Colonic mucosa (tissue), 4 donors: ENCODE results near the gene FADS3. TPM values are rescaled to one million over a fixed set of nuclear protein-coding genes. Genes with fewer than 3 reads are reported as not detected.

Experiments used
- DNase-seq: peaks from one replicate; pipeline ENCODE4 v3.0.0-alpha.2; 2020
- H3K27ac ChIP-seq: fragments of 200-600 bp; one replicate; pipeline ENCODE4 v1.8.0; 2021
- H3K27me3 ChIP-seq: fragments of 200-600 bp; one replicate; pipeline ENCODE4 v1.8.0; 2021
- H3K36me3 ChIP-seq: fragments of 200-600 bp; one replicate; pipeline ENCODE4 v1.8.0; 2021
- H3K4me1 ChIP-seq: fragments of 200-600 bp; one replicate; pipeline ENCODE4 v1.8.0; 2021; ENCODE audit warnings: mild to moderate bottlenecking
- H3K4me3 ChIP-seq: fragments of 200-600 bp; one replicate; pipeline ENCODE4 v1.8.0; 2021
- H3K9ac ChIP-seq, 2 donors: one replicate each; pipeline ENCODE4 v1.7.0; 2013; ENCODE audit warnings: control low read depth in 2 of 2, low read depth in 2 of 2, low read length in 2 of 2
- H3K9me3 ChIP-seq: fragments of 200-600 bp; one replicate; pipeline ENCODE4 v1.8.0; 2021
- CTCF ChIP-seq: fragments of 200-600 bp; IDR thresholded peaks from one replicate; pipeline ENCODE4 v1.8.0; 2022; ENCODE audit warnings: antibody characterized with exemption, mild to moderate bottlenecking
- intact Hi-C: fragments of 100-400 bp; cut with DNase I; formaldehyde crosslinking; loops from one replicate; pipeline ENCODE4 v1.14.1; 2022
- total RNA-seq, 2 donors: library from RNA; stranded (reverse); fragmentation: NEBNext Ultra II Directional in 1 of 2; extraction: Animal tissue kit (Norgen Biotek cat#: 25700) in 1 of 2; gene quantifications; one replicate each; pipeline ENCODE4 v1.2.1, GENCODE V29; 2021
- donor health status: healthy.
- donor health status: DM: no; HTN: no; CAD: no.
- donor health status: DM: no; HTN: no; CAD: no.

Gene FADS3
- total RNA-seq, 2 donors from 2014 or later = 10.4 to 13.3 TPM

- Histone ChIP-seq H3K4me3 (no peak overlapping the region), H3K27me3 (no peaks in the 10 kb centered on the region), H3K4me1 (no peaks in the 10 kb centered on the region), H3K36me3 (no peaks in the 10 kb centered on the region), H3K9me3 (no peaks in the 10 kb centered on the region), H3K27ac (no peak overlapping the region), H3K9ac (no peak overlapping the region)
- DNase-seq = no peak
- intact Hi-C loops = no loop called here
- TF ChIP-seq CTCF = no peak
These were observed 39.4 kb downstream of the FADS3 start for GRCh38 chr11:61851900-61852295.

- no peak for TF ChIP-seq CTCF
- intact Hi-C loops = no loop called here
- no peak overlapping the region for H3K27ac ChIP-seq
These were observed 40.0 kb downstream of the FADS3 start for GRCh38 chr11:61851113-61851899.

GRCh38 chr11:61850687-61851086 lies 40.7 kb downstream of the FADS3 start:
- H3K27me3 ChIP-seq = no peaks in the 10 kb centered on the region
- intact Hi-C loops = no loop called here
- no peaks in the 10 kb centered on the region for H3K4me1 ChIP-seq
- no peaks in the 10 kb centered on the region for H3K36me3 ChIP-seq
- no peak for TF ChIP-seq CTCF
- no peak overlapping the region for H3K9ac ChIP-seq
- no peaks in the 10 kb centered on the region for H3K9me3 ChIP-seq
- no peak overlapping the region for H3K27ac ChIP-seq
- no peak overlapping the region for H3K4me3 ChIP-seq
- no peak for DNase-seq

More at GRCh38 chr11:61851113-61851899, 40.0 kb downstream of the FADS3 start:
- H3K4me3 ChIP-seq = no peak overlapping the region
- no peaks in the 10 kb centered on the region for H3K27me3 ChIP-seq
- no peak for DNase-seq
- H3K36me3 ChIP-seq = no peaks in the 10 kb centered on the region
- no peak overlapping the region for H3K9ac ChIP-seq
- H3K4me1 ChIP-seq = no peaks in the 10 kb centered on the region
- no peaks in the 10 kb centered on the region for H3K9me3 ChIP-seq

- H3K27me3 ChIP-seq = no peaks in the 10 kb centered on the region
These were observed 42.7 kb downstream of the FADS3 start for GRCh38 chr11:61848631-61849030.

GRCh38 chr11:61847914-61848581 lies 43.3 kb downstream of the FADS3 start:
- Histone ChIP-seq H3K4me1 (no peaks in the 10 kb centered on the region), H3K27me3 (no peaks in the 10 kb centered on the region), H3K4me3 (no peak overlapping the region), H3K36me3 (no peaks in the 10 kb centered on the region), H3K27ac (no peak overlapping the region), H3K9me3 (no peaks in the 10 kb centered on the region), H3K9ac (no peak overlapping the region)
- no peak for DNase-seq
- intact Hi-C loops = no loop called here
- TF ChIP-seq CTCF = no peak

More at GRCh38 chr11:61848631-61849030, 42.7 kb downstream of the FADS3 start:
- intact Hi-C loops = no loop called here
- Histone ChIP-seq H3K9ac (no peak overlapping the region), H3K36me3 (no peaks in the 10 kb centered on the region), H3K4me3 (no peak overlapping the region), H3K27ac (no peak overlapping the region), H3K4me1 (no peaks in the 10 kb centered on the region), H3K9me3 (no peaks in the 10 kb centered on the region)
- DNase-seq = no peak
- TF ChIP-seq CTCF = no peak
